Measurements from ENCODE around the gene SELE. TPM values are rescaled to one million over a fixed set of nuclear protein-coding genes. Genes with fewer than 3 reads are reported as not detected.

SELE gene
- total and polyA plus RNA-seq, 9 of the 15 experiments (the other 6 are each of a cell fraction or from before 2014, with no cell fraction given) = 0.08 TPM; not detected in 8

- H3K9me1 ChIP-seq (ENCODE audit: control insufficient read depth, insufficient read depth, low read length) = no peaks in the 10 kb centered on the region
- H3K4me2 ChIP-seq (ENCODE audit: insufficient read depth, low read length) = no peak overlapping the region
- no peak overlapping the region for H3K9ac ChIP-seq (ENCODE audit: insufficient read depth in 1 of 2, low read depth in 2 of 2, low read length in 2 of 2)
- ChIA-PET POLR2A (interaction anchor here (0.7 kb wide), 1 partner anchor 13 kb away, joined by 3 read pairs; no protein-coding TSS in a partner anchor), CTCF (ENCODE audit: low intra/inter-chr PET ratio) (no interaction called here)
- DNase-seq (ENCODE audit: extremely low read depth in 1 of 4, low spot score in 3 of 4) (no peak), FAIRE-seq (no peak), ATAC-seq (no peak)
- peaks cover 0 to 3% of the 10 kb centered on the region in 2 experiments; a peak in 1 of 5 replicates for H3K4me1 ChIP-seq (replicated peaks in 1 of 2; ENCODE audit: control insufficient read depth in 2 of 2, insufficient read depth in 2 of 2, low read length in 2 of 2)
- intact Hi-C loops (cut with micrococcal nuclease) = no loop called here
- H3K36me3 ChIP-seq (ENCODE audit: control insufficient read depth, insufficient read depth, low read length) = no peaks in the 10 kb centered on the region
- H4K20me1 ChIP-seq (replicated peaks; ENCODE audit: control insufficient read depth, insufficient read depth, low read length) = no peaks in the 10 kb centered on the region
- no peak overlapping the region for H3K4me3 ChIP-seq
- H2AFZ ChIP-seq (ENCODE audit: low read depth, low read length) = peak overlapping the region; percentile 37; the same call in 1 of the 2 replicates
- in situ Hi-C loops (cut with MboI) = no loop called here
- no peak overlapping the region for H3K27ac ChIP-seq (ENCODE audit: extremely low read depth, low read depth, low read length)
- H3K27me3 ChIP-seq (ENCODE audit: control insufficient read depth in 2 of 2, insufficient read depth in 2 of 2, low read length in 2 of 2) = peaks cover 0 to 7% of the 10 kb centered on the region in 2 experiments; a peak in 3 of 5 replicates
- TF ChIP-seq HNRNPLL (IDR thresholded peaks at IDR 0.05; ENCODE audit: low read depth, low read length, poor library complexity, severe bottlenecking) = no peak
- no peak for TF ChIP-seq PRPF4 (IDR thresholded peaks at IDR 0.05; ENCODE audit: insufficient read depth, low read depth, low read length, poor library complexity, severe bottlenecking)
- TF ChIP-seq ZNF785 (CRISPR knock-in tag; IDR thresholded peaks at IDR 0.05) = no peak
- 0 out of 2 replicates have a peak, but pooled peaks have one; percentile 7 for TF ChIP-seq MAFG (tag; conservative IDR thresholded peaks at IDR 0.05)
- no peaks in the 10 kb centered on the region for H3K79me2 ChIP-seq (ENCODE audit: control insufficient read depth, insufficient read depth, low read length)
- no peaks in the 10 kb centered on the region for H3K9me3 ChIP-seq (replicated peaks; ENCODE audit: control insufficient read depth, insufficient read depth, low read depth, low read length)
- WGBS (ENCODE audit: insufficient coverage, low coverage, missing lambda C conversion rate) = 8% methylated on average over 4 of the region's 4 CpGs
- no TSS peak for BruUV-seq (replicated peaks)
These were observed 46.1 kb upstream of the SELE start for GRCh38 chr1:169779970-169780369.

GRCh38 chr1:169779150-169779549 lies 45.3 kb upstream of the SELE start:
- FAIRE-seq = no peak
- Histone ChIP-seq H3K27ac (ENCODE audit: extremely low read depth, low read depth, low read length) (no peak overlapping the region), H3K9me3 (replicated peaks; ENCODE audit: control insufficient read depth, insufficient read depth, low read depth, low read length) (no peaks in the 10 kb centered on the region), H3K4me3 (no peak overlapping the region), H3K9me1 (ENCODE audit: control insufficient read depth, insufficient read depth, low read length) (no peaks in the 10 kb centered on the region), H3K4me2 (ENCODE audit: insufficient read depth, low read length) (no peak overlapping the region), H3K4me1 (replicated peaks in 1 of 2; ENCODE audit: control insufficient read depth in 2 of 2, insufficient read depth in 2 of 2, low read length in 2 of 2) (peaks cover 0 to 3% of the 10 kb centered on the region in 2 experiments; a peak in 1 of 5 replicates), H4K20me1 (replicated peaks; ENCODE audit: control insufficient read depth, insufficient read depth, low read length) (no peaks in the 10 kb centered on the region), H3K36me3 (ENCODE audit: control insufficient read depth, insufficient read depth, low read length) (no peaks in the 10 kb centered on the region), H3K9ac (ENCODE audit: insufficient read depth in 1 of 2, low read depth in 2 of 2, low read length in 2 of 2) (no peak overlapping the region), H2AFZ (ENCODE audit: low read depth, low read length) (no peak overlapping the region), H3K27me3 (ENCODE audit: control insufficient read depth in 2 of 2, insufficient read depth in 2 of 2, low read length in 2 of 2) (peaks cover 0 to 5% of the 10 kb centered on the region in 2 experiments; a peak in 2 of 5 replicates), H3K79me2 (ENCODE audit: control insufficient read depth, insufficient read depth, low read length) (no peaks in the 10 kb centered on the region)
- intact Hi-C loops (cut with micrococcal nuclease) (no loop called here), in situ Hi-C loops (cut with MboI) (no loop called here)
- BruUV-seq (replicated peaks) = no TSS peak
- ChIA-PET CTCF (ENCODE audit: low intra/inter-chr PET ratio) (interaction anchor here (0.7 kb wide), 1 partner anchor 26 kb away, joined by 3 read pairs; no protein-coding TSS in a partner anchor), POLR2A (no interaction called here)
- no peak for DNase-seq (ENCODE audit: extremely low read depth in 1 of 4, low spot score in 3 of 4)
- no peak for ATAC-seq
- TF ChIP-seq NUFIP1 (IDR thresholded peaks at IDR 0.05; ENCODE audit: partially characterized antibody) = no peak
- TF ChIP-seq TBP (optimal IDR thresholded peaks at IDR 0.05; ENCODE audit: low read depth, low read length) = no peak
- TF ChIP-seq MXD1 (CRISPR knock-in tag; IDR thresholded peaks at IDR 0.05; ENCODE audit: borderline replicate concordance, poor library complexity, severe bottlenecking) = no peak
- no peak for TF ChIP-seq OTX1 (CRISPR knock-in tag; IDR thresholded peaks at IDR 0.05)
- TF ChIP-seq KLF1 (tag; IDR thresholded peaks at IDR 0.05) = no peak
- TF ChIP-seq GTF3C2 (IDR thresholded peaks at IDR 0.05; ENCODE audit: borderline replicate concordance, extremely low read depth, insufficient read length) = no peak
- no peak for TF ChIP-seq ZEB2 (IDR thresholded peaks at IDR 0.05)
- TF ChIP-seq TRIM24 (IDR thresholded peaks at IDR 0.05) = no peak
- no peak for TF ChIP-seq NONO (IDR thresholded peaks at IDR 0.05; ENCODE audit: low read depth in 2 of 2, low read length in 1 of 2)
- no peak for TF ChIP-seq RBM17 (IDR thresholded peaks at IDR 0.05; ENCODE audit: borderline replicate concordance, low read depth, low read length)

Data from K562 (cell line).